Stomach (tissue), 9 donors: Measurements from ENCODE around the gene PSKH1. TPM values are rescaled to one million over a fixed set of nuclear protein-coding genes. Genes with fewer than 3 reads are reported as not detected.

Source experiments
- DNase-seq, 2 donors: peaks; one replicate each; pipeline versions ENCODE4 v3.0.0 to v3.0.0-alpha.2; 2013 to 2019
- H3K27ac ChIP-seq, 5 donors: fragments of 200-600 bp in 4 of 5; sonication (generic) in 4 of 5; one replicate each; pipeline ENCODE4 v1.5.1; 2013 to 2019; ENCODE audit warnings: mild to moderate bottlenecking in 1 of 5, moderate library complexity in 1 of 5
- H3K27me3 ChIP-seq, 3 donors: fragments of 200-600 bp; sonication (generic); one replicate each; pipeline ENCODE4 v1.5.1; 2017 to 2019; ENCODE audit warnings: mixed run types in 1 of 3
- H3K36me3 ChIP-seq, 4 donors: fragments of 200-600 bp; sonication (generic); 1 replicate in 3 of 4; 2 replicates in 1 of 4; pipeline ENCODE4 v1.5.1; 2016 to 2019
- H3K4me1 ChIP-seq, 4 donors: fragments of 200-600 bp; sonication (generic); one replicate each; pipeline ENCODE4 v1.5.1; 2016 to 2019
- H3K4me3 ChIP-seq, 4 donors: fragments of 200-600 bp; sonication (generic) in 3 of 4; one replicate each; pipeline ENCODE4 v1.5.1; 2016 to 2019; ENCODE audit warnings: mild to moderate bottlenecking in 1 of 4
- H3K9me3 ChIP-seq, 4 donors: fragments of 200-600 bp; sonication (generic); one replicate each; pipeline ENCODE4 v1.5.1; 2016 to 2019
- CTCF ChIP-seq, 7 experiments: fragments of 450-650 bp in 4 of 7; fragments of 200-600 bp in 3 of 7; sonication (generic) in 3 of 7; IDR thresholded peaks; one replicate each; pipeline ENCODE4 v1.5.1; 2016 to 2019; ENCODE audit warnings: antibody characterized with exemption in 7 of 7, control low read depth in 2 of 7, mild to moderate bottlenecking in 1 of 7
- EP300 ChIP-seq: sonication (generic); formaldehyde crosslinking; IDR thresholded peaks from one replicate; pipeline ENCODE4 v1.6.1; 2017; ENCODE audit warnings: antibody characterized with exemption
- POLR2A ChIP-seq, 4 donors: fragments of 450-650 bp; IDR thresholded peaks; one replicate each; pipeline ENCODE4 v1.6.1; 2016; ENCODE audit warnings: antibody characterized with exemption in 4 of 4, control low read depth in 2 of 4, mild to moderate bottlenecking in 1 of 4, moderate library complexity in 1 of 4
- POLR2AphosphoS5 ChIP-seq, 3 donors: sonication (generic); formaldehyde crosslinking; IDR thresholded peaks; one replicate each; pipeline ENCODE4 v1.6.1; 2016; ENCODE audit warnings: antibody characterized with exemption in 3 of 3
- WGBS, 5 donors: extraction: QIAGEN DNeasy Blood & Tissue Kit in 3 of 5; methylation state at CpG; one replicate each; pipeline versions ENCODE4 v1.1.5 to v1.1.7; 2013 to 2018; 5-methylcytosine and 5-hydroxymethylcytosine counted together
- intact Hi-C: fragments of 100-400 bp; cut with DNase I; formaldehyde crosslinking; loops from one replicate; pipeline ENCODE4 v1.15.1; 2023; ENCODE audit warnings: low total_unique reads
- polyA plus RNA-seq, 3 donors: library from polyadenylated mRNA; stranded (reverse); fragments of 200-250 nt; gene quantifications; one replicate each; pipeline ENCODE4 v1.2.3, GENCODE V29; 2013
- total RNA-seq, 5 donors: library from RNA; depleted of rRNA; stranded (reverse); fragments of >200 nt; gene quantifications; one replicate each; pipeline versions ENCODE4 v1.1.0 to v1.2.3, GENCODE V29; 2014 to 2016
- donor health status: healthy with polysubstance abuse.
- donor health status: Bipolar disorder and iron deficiency.
- donor health status: healthy.

The PSKH1 gene
- total and polyA plus RNA-seq, 8 donors = 10.2 to 93.7 (median 22.4) TPM

- WGBS, 5 donors = 84 to 94% (median 90%) methylated on average over 11 of the region's 11 CpGs
These were observed 44.9 kb upstream of the PSKH1 start for GRCh38 chr16:67848118-67848517.

GRCh38 chr16:67853670-67854069, 39.4 kb upstream of the PSKH1 start:
- no peak for TF ChIP-seq POLR2A (IDR thresholded peaks at IDR 0.05)
- no peak for TF ChIP-seq EP300
- no peak for TF ChIP-seq CTCF (IDR thresholded peaks at IDR 0.05)
- no peak for TF ChIP-seq POLR2AphosphoS5 (IDR thresholded peaks at IDR 0.05)
- 97 to 100% (median 97%) methylated on average over 3 of the region's 3 CpGs for WGBS, 5 donors
- DNase-seq = no peak
- Histone ChIP-seq H3K27me3 (no peaks in the 10 kb centered on the region), H3K4me1 (peaks cover 20 to 60% (median 48%) of the 10 kb centered on the region in 4 donors), H3K9me3 (no peaks in the 10 kb centered on the region), H3K4me3 (no peak overlapping the region), H3K27ac (no peak overlapping the region), H3K36me3 (peaks cover 0 to 8% (median 3%) of the 10 kb centered on the region in 4 donors)
- intact Hi-C loops = no loop called here

More at GRCh38 chr16:67848118-67848517, 44.9 kb upstream of the PSKH1 start:
- H3K27me3 ChIP-seq = no peaks in the 10 kb centered on the region
- DNase-seq = no peak
- peaks cover 41 to 62% (median 55%) of the 10 kb centered on the region in 4 donors for H3K4me1 ChIP-seq
- TF ChIP-seq POLR2AphosphoS5 (IDR thresholded peaks at IDR 0.05) = no peak
- TF ChIP-seq POLR2A (IDR thresholded peaks at IDR 0.05) = no peak
- no peak for TF ChIP-seq EP300
- TF ChIP-seq CTCF (IDR thresholded peaks at IDR 0.05) = no peak
- H3K27ac ChIP-seq = peak overlapping the region in 3 of 5 donors; percentile 90 to 100 (median 98)
- peak overlapping the region; percentile 86 to 100 (median 99) for H3K4me3 ChIP-seq
- intact Hi-C loops = no loop called here
- no peaks in the 10 kb centered on the region for H3K9me3 ChIP-seq
- H3K36me3 ChIP-seq = peaks cover 0 to 8% (median 0%) of the 10 kb centered on the region in 4 donors

GRCh38 chr16:67855789-67856188, 37.3 kb upstream of the PSKH1 start:
- Histone ChIP-seq H3K4me3 (no peak overlapping the region), H3K27ac (no peak overlapping the region), H3K27me3 (no peaks in the 10 kb centered on the region), H3K36me3 (peaks cover 0 to 9% (median 6%) of the 10 kb centered on the region in 4 donors), H3K9me3 (no peaks in the 10 kb centered on the region), H3K4me1 (peaks cover 23 to 58% (median 48%) of the 10 kb centered on the region in 4 donors)
- no peak for DNase-seq
- intact Hi-C loops = no loop called here
- 77 to 84% (median 78%) methylated on average over 10 of the region's 10 CpGs for WGBS, 5 donors
- TF ChIP-seq EP300 (no peak), POLR2AphosphoS5 (IDR thresholded peaks at IDR 0.05) (no peak), CTCF (IDR thresholded peaks at IDR 0.05) (no peak), POLR2A (IDR thresholded peaks at IDR 0.05) (no peak)

GRCh38 chr16:67856927-67857546, 36.0 kb upstream of the PSKH1 start:
- WGBS, 5 donors = 85 to 100% (median 87%) methylated on average over 3 to 5 of the region's 5 CpGs

More at GRCh38 chr16:67856927-67857546, 36.0 kb upstream of the PSKH1 start:
- Histone ChIP-seq H3K9me3 (no peaks in the 10 kb centered on the region), H3K4me1 (peaks cover 26 to 70% (median 55%) of the 10 kb centered on the region in 4 donors), H3K36me3 (peaks cover 0 to 12% (median 8%) of the 10 kb centered on the region in 4 donors), H3K4me3 (no peak overlapping the region), H3K27ac (peak overlapping the region in 4 of 5 donors; percentile 21 to 81 (median 70)), H3K27me3 (no peaks in the 10 kb centered on the region)
- DNase-seq = no peak
- intact Hi-C loops = no loop called here
- no peak for TF ChIP-seq POLR2A (IDR thresholded peaks at IDR 0.05)
- TF ChIP-seq EP300 = no peak
- no peak for TF ChIP-seq POLR2AphosphoS5 (IDR thresholded peaks at IDR 0.05)
- TF ChIP-seq CTCF (IDR thresholded peaks at IDR 0.05) = no peak
